ENCODE data around the gene HCFC1R1. TPM values are rescaled to one million over a fixed set of nuclear protein-coding genes. Genes with fewer than 3 reads are reported as not detected.

The HCFC1R1 gene
- polyA plus RNA-seq, 1 donor from 2014 or later, result 19.0 TPM

GRCh38 chr16:2987833-2988232, 35.9 kb downstream of the HCFC1R1 start:
- H3K27ac ChIP-seq (ENCODE audit: low read length), result no peak overlapping the region
- no peaks in the 10 kb centered on the region for H3K9me3 ChIP-seq (ENCODE audit: low read length)
- no peak overlapping the region for H3K9ac ChIP-seq (ENCODE audit: low read length)
- no peak overlapping the region for H2AFZ ChIP-seq (ENCODE audit: low read depth, low read length)
- no peaks in the 10 kb centered on the region for H3K36me3 ChIP-seq (ENCODE audit: insufficient read depth, low read length)
- no peaks in the 10 kb centered on the region for H3K9me2 ChIP-seq (ENCODE audit: insufficient read depth, low read length)
- H3K4me2 ChIP-seq (ENCODE audit: low read length), result no peak overlapping the region
- H3K79me2 ChIP-seq (replicated peaks; ENCODE audit: insufficient read depth, low read length), result no peaks in the 10 kb centered on the region
- no peaks in the 10 kb centered on the region for H4K20me1 ChIP-seq (ENCODE audit: insufficient read depth)
- H3K27me3 ChIP-seq (ENCODE audit: insufficient read depth, low read depth, low read length), result no peaks in the 10 kb centered on the region
- H3K4me3 ChIP-seq (ENCODE audit: low read length), result no peak overlapping the region
- TF ChIP-seq EZH2 (IDR thresholded peaks at IDR 0.05; ENCODE audit: borderline replicate concordance, insufficient read depth, low read length, poor library complexity, severe bottlenecking) (no peak), TAF1 (IDR thresholded peaks at IDR 0.05; ENCODE audit: low read depth) (no peak), SMC3 (conservative IDR thresholded peaks at IDR 0.05; ENCODE audit: poor library complexity) (no peak), EP300 (conservative IDR thresholded peaks at IDR 0.05; ENCODE audit: poor library complexity, severe bottlenecking) (no peak), POLR2AphosphoS5 (IDR thresholded peaks at IDR 0.05) (no peak), RAD21 (conservative IDR thresholded peaks at IDR 0.05) (no peak), MXI1 (conservative IDR thresholded peaks at IDR 0.05; ENCODE audit: poor library complexity, severe bottlenecking) (no peak), REST (IDR thresholded peaks at IDR 0.05; ENCODE audit: borderline replicate concordance) (no peak)
- no peaks in the 10 kb centered on the region for H3F3A ChIP-seq (ENCODE audit: insufficient read depth, low read length, poor library complexity, severe bottlenecking)

- TF ChIP-seq EP300 (conservative IDR thresholded peaks at IDR 0.05; ENCODE audit: poor library complexity, severe bottlenecking), result no peak
- no peak for TF ChIP-seq RAD21 (conservative IDR thresholded peaks at IDR 0.05)
- TF ChIP-seq POLR2AphosphoS5 (IDR thresholded peaks at IDR 0.05), result no peak
- no peak for TF ChIP-seq MXI1 (conservative IDR thresholded peaks at IDR 0.05; ENCODE audit: poor library complexity, severe bottlenecking)
- TF ChIP-seq TAF1 (IDR thresholded peaks at IDR 0.05; ENCODE audit: low read depth), result no peak
- no peak for TF ChIP-seq EZH2 (IDR thresholded peaks at IDR 0.05; ENCODE audit: borderline replicate concordance, insufficient read depth, low read length, poor library complexity, severe bottlenecking)
- no peak for TF ChIP-seq CTCF (IDR thresholded peaks at IDR 0.05; ENCODE audit: poor library complexity, severe bottlenecking)
- no peak for TF ChIP-seq SMC3 (conservative IDR thresholded peaks at IDR 0.05; ENCODE audit: poor library complexity)
- TF ChIP-seq REST (IDR thresholded peaks at IDR 0.05; ENCODE audit: borderline replicate concordance), result no peak
- Histone ChIP-seq H3F3A (ENCODE audit: insufficient read depth, low read length, poor library complexity, severe bottlenecking) (no peaks in the 10 kb centered on the region), H3K9me2 (ENCODE audit: insufficient read depth, low read length) (no peaks in the 10 kb centered on the region), H3K9ac (ENCODE audit: low read length) (no peak overlapping the region), H4K20me1 (ENCODE audit: insufficient read depth) (no peaks in the 10 kb centered on the region), H3K36me3 (ENCODE audit: insufficient read depth, low read length) (no peaks in the 10 kb centered on the region), H3K27ac (ENCODE audit: low read length) (no peak overlapping the region), H3K4me3 (ENCODE audit: low read length) (no peak overlapping the region), H3K4me2 (ENCODE audit: low read length) (no peak overlapping the region), H2AFZ (ENCODE audit: low read depth, low read length) (no peak overlapping the region), H3K9me3 (ENCODE audit: low read length) (no peaks in the 10 kb centered on the region), H3K27me3 (ENCODE audit: insufficient read depth, low read depth, low read length) (no peaks in the 10 kb centered on the region), H3K79me2 (replicated peaks; ENCODE audit: insufficient read depth, low read length) (no peaks in the 10 kb centered on the region)
These were observed 36.5 kb downstream of the HCFC1R1 start for GRCh38 chr16:2987286-2987685.
